ENCODE data around the gene DAB2IP. TPM values are rescaled to one million over a fixed set of nuclear protein-coding genes. Genes with fewer than 3 reads are reported as not detected.
"Not testable (repeated sequence)": the region's sequence is repeated elsewhere in the genome, so short reads cannot be mapped to it uniquely, and the experiment has no call there.

The DAB2IP gene
- polyA plus RNA-seq, 1 donor (not counting 4 experiments of a cell fraction or from before 2014, with no cell fraction given): 28.6 TPM

- Histone ChIP-seq H3K9me1 (ENCODE audit: control insufficient read depth, extremely low read depth, insufficient read depth, low read length) (no peaks in the 10 kb centered on the region), H3K9ac (ENCODE audit: control insufficient read depth, extremely low read depth, insufficient read depth, low read length) (no peak overlapping the region), H3K9me3 (ENCODE audit: control insufficient read depth, low read depth, low read length) (no peaks in the 10 kb centered on the region), H3K4me3 (ENCODE audit: control insufficient read depth in 2 of 3, extremely low read depth in 1 of 3, insufficient read depth in 2 of 3, low read depth in 1 of 3, low read length in 3 of 3) (no peak overlapping the region), H4K20me1 (ENCODE audit: control insufficient read depth, extremely low read depth, insufficient read depth, low read length) (no peaks in the 10 kb centered on the region), H3K4me1 (ENCODE audit: control insufficient read depth, extremely low read depth, insufficient read depth, low read length) (no peaks in the 10 kb centered on the region), H3K36me3 (ENCODE audit: control insufficient read depth in 2 of 2, extremely low read depth in 1 of 2, insufficient read depth in 2 of 2, low read length in 2 of 2) (peaks cover 0 to under 1% of the 10 kb centered on the region in 2 experiments), H3K4me2 (ENCODE audit: control insufficient read depth, extremely low read depth, insufficient read depth, low read depth, low read length) (no peak overlapping the region), H2AFZ (ENCODE audit: control insufficient read depth, low read length) (no peak overlapping the region), H3K27me3 (ENCODE audit: control insufficient read depth, extremely low read depth, insufficient read depth, low read length) (no peaks in the 10 kb centered on the region), H3K27ac (ENCODE audit: control insufficient read depth, insufficient read depth, low read length) (no peak overlapping the region), H3K79me2 (ENCODE audit: control insufficient read depth, insufficient read depth, low read length) (no peaks in the 10 kb centered on the region)
- FAIRE-seq: no peak
- dilution Hi-C loops (cut with MboI; ENCODE audit: extremely low pct_ligation_motif_present, low sequenced_read_pairs): no loop called here
- TF ChIP-seq EZH2 (IDR thresholded peaks at IDR 0.05; ENCODE audit: low read length): no peak
- TF ChIP-seq, protein P1, sequence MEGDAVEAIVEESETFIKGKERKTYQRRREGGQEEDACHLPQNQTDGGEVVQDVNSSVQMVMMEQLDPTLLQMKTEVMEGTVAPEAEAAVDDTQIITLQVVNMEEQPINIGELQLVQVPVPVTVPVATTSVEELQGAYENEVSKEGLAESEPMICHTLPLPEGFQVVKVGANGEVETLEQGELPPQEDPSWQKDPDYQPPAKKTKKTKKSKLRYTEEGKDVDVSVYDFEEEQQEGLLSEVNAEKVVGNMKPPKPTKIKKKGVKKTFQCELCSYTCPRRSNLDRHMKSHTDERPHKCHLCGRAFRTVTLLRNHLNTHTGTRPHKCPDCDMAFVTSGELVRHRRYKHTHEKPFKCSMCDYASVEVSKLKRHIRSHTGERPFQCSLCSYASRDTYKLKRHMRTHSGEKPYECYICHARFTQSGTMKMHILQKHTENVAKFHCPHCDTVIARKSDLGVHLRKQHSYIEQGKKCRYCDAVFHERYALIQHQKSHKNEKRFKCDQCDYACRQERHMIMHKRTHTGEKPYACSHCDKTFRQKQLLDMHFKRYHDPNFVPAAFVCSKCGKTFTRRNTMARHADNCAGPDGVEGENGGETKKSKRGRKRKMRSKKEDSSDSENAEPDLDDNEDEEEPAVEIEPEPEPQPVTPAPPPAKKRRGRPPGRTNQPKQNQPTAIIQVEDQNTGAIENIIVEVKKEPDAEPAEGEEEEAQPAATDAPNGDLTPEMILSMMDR (optimal IDR thresholded peaks at IDR 0.05 in 1 of 3, IDR thresholded peaks at IDR 0.05 in 1 of 3, conservative IDR thresholded peaks at IDR 0.05 in 1 of 3; ENCODE audit: extremely low read depth in 1 of 3, insufficient read depth in 2 of 3, low read length in 3 of 3): no peak
- DNase-seq (ENCODE audit: low read depth, low spot score): no peak
Measured at GRCh38 chr9:121790841-121791240, 139.4 kb downstream of the DAB2IP start.

- H3K4me1 ChIP-seq (ENCODE audit: control insufficient read depth, extremely low read depth, insufficient read depth, low read length); H4K20me1 ChIP-seq (ENCODE audit: control insufficient read depth, extremely low read depth, insufficient read depth, low read length); H3K36me3 ChIP-seq (ENCODE audit: control insufficient read depth in 2 of 2, extremely low read depth in 1 of 2, insufficient read depth in 2 of 2, low read length in 2 of 2); FAIRE-seq; H2AFZ ChIP-seq (ENCODE audit: control insufficient read depth, low read length); H3K27ac ChIP-seq (ENCODE audit: control insufficient read depth, insufficient read depth, low read length); H3K4me3 ChIP-seq (ENCODE audit: control insufficient read depth in 2 of 3, extremely low read depth in 1 of 3, insufficient read depth in 2 of 3, low read depth in 1 of 3, low read length in 3 of 3); H3K4me2 ChIP-seq (ENCODE audit: control insufficient read depth, extremely low read depth, insufficient read depth, low read depth, low read length); dilution Hi-C loops (cut with MboI; ENCODE audit: extremely low pct_ligation_motif_present, low sequenced_read_pairs); H3K27me3 ChIP-seq (ENCODE audit: control insufficient read depth, extremely low read depth, insufficient read depth, low read length); H3K9me3 ChIP-seq (ENCODE audit: control insufficient read depth, low read depth, low read length); DNase-seq (ENCODE audit: low read depth, low spot score); H3K79me2 ChIP-seq (ENCODE audit: control insufficient read depth, insufficient read depth, low read length); H3K9me1 ChIP-seq (ENCODE audit: control insufficient read depth, extremely low read depth, insufficient read depth, low read length); H3K9ac ChIP-seq (ENCODE audit: control insufficient read depth, extremely low read depth, insufficient read depth, low read length): not testable (repeated sequence)
Measured at GRCh38 chr9:121792476-121792875, 141.0 kb downstream of the DAB2IP start.

GRCh38 chr9:121794334-121794733, 142.9 kb downstream of the DAB2IP start:
- H2AFZ ChIP-seq (ENCODE audit: control insufficient read depth, low read length); dilution Hi-C loops (cut with MboI; ENCODE audit: extremely low pct_ligation_motif_present, low sequenced_read_pairs); H4K20me1 ChIP-seq (ENCODE audit: control insufficient read depth, extremely low read depth, insufficient read depth, low read length); H3K27ac ChIP-seq (ENCODE audit: control insufficient read depth, insufficient read depth, low read length); FAIRE-seq; H3K4me3 ChIP-seq (ENCODE audit: control insufficient read depth in 2 of 3, extremely low read depth in 1 of 3, insufficient read depth in 2 of 3, low read depth in 1 of 3, low read length in 3 of 3); H3K36me3 ChIP-seq (ENCODE audit: control insufficient read depth in 2 of 2, extremely low read depth in 1 of 2, insufficient read depth in 2 of 2, low read length in 2 of 2); H3K9ac ChIP-seq (ENCODE audit: control insufficient read depth, extremely low read depth, insufficient read depth, low read length); H3K9me1 ChIP-seq (ENCODE audit: control insufficient read depth, extremely low read depth, insufficient read depth, low read length); DNase-seq (ENCODE audit: low read depth, low spot score); H3K79me2 ChIP-seq (ENCODE audit: control insufficient read depth, insufficient read depth, low read length); H3K27me3 ChIP-seq (ENCODE audit: control insufficient read depth, extremely low read depth, insufficient read depth, low read length); H3K4me2 ChIP-seq (ENCODE audit: control insufficient read depth, extremely low read depth, insufficient read depth, low read depth, low read length); H3K9me3 ChIP-seq (ENCODE audit: control insufficient read depth, low read depth, low read length); H3K4me1 ChIP-seq (ENCODE audit: control insufficient read depth, extremely low read depth, insufficient read depth, low read length): not testable (repeated sequence)
